NB4 (cell line): ENCODE measurements around the gene FMN2.
"Not testable (repeated sequence)": the region's sequence is repeated elsewhere in the genome, so short reads cannot be mapped to it uniquely, and the experiment has no call there.

Experiments
- DNase-seq: peaks from one replicate; pipeline ENCODE4 v3.0.0; 2010; ENCODE audit warnings: low read depth
- H3K4me3 ChIP-seq: one replicate; pipeline ENCODE4 v1.5.1; 2011; ENCODE audit warnings: mild to moderate bottlenecking, low read depth, low read length, moderate library complexity
- MYC ChIP-seq: IDR thresholded peaks from 2 replicates; pipeline ENCODE4 v1.6.1; 2011; ENCODE audit warnings: low read depth, low read length
- POLR2A ChIP-seq: IDR thresholded peaks from 2 replicates; pipeline ENCODE4 v1.6.1; 2011; ENCODE audit warnings: mild to moderate bottlenecking; ENCODE audit not compliant: insufficient read length; ENCODE audit errors: extremely low read depth
- TF ChIP-seq, protein P1 (sequence below): IDR thresholded peaks from one replicate; pipeline ENCODE4 v1.5.1; 2012; ENCODE audit warnings: low read depth, low read length
- TF ChIP-seq, protein P2 (sequence below): IDR thresholded peaks from 2 replicates; pipeline ENCODE4 v1.6.1; 2011; ENCODE audit warnings: low read depth, low read length

The FMN2 gene

DNA sequence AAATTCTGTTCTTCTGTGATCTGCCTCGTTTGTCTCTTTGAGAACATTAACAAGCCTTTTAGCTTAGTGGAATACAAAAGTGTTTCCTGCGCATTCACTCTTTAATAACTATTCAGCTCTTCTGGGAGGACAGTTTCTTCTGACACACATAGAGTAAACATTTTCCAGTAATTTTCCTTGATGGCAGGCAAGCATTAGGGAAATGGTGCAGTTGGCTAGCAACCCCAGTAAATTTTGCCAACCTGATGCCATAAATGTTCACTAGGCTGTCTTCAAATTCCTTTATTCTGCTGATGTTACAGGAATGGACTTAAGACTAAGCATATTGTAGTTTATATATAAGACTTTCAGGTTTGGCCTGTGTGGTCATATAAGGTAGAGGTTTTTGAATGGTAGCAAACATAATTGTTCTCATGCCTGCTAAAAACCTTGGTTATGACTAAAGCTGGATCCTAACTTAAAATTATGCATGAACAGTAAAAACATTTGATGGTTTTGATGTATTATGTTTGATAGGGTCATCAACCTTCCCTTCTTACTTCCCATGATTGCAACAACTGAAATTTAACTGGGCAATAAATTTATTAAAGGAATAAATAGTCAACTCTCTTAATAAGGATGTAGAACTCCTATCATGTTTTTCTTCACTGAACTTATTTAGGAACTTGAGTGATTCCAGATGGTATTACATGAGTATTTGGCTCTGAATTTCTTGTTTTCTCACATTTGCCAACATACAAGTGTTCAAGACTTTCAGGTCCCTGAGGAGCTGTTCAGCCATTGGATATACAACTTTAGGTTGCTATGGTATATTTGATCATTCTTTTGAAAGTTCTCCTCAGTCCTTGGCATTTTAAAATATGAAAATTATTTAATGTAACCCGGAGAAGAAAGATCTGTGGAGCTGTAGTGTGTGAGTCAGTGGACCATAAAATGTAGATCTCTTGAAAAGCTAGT lies 223.4 kb downstream of the FMN2 start:
- no peak for DNase-seq
- TF ChIP-seq POLR2A (no peak), MYC (no peak)
- TF ChIP-seq, protein P1, sequence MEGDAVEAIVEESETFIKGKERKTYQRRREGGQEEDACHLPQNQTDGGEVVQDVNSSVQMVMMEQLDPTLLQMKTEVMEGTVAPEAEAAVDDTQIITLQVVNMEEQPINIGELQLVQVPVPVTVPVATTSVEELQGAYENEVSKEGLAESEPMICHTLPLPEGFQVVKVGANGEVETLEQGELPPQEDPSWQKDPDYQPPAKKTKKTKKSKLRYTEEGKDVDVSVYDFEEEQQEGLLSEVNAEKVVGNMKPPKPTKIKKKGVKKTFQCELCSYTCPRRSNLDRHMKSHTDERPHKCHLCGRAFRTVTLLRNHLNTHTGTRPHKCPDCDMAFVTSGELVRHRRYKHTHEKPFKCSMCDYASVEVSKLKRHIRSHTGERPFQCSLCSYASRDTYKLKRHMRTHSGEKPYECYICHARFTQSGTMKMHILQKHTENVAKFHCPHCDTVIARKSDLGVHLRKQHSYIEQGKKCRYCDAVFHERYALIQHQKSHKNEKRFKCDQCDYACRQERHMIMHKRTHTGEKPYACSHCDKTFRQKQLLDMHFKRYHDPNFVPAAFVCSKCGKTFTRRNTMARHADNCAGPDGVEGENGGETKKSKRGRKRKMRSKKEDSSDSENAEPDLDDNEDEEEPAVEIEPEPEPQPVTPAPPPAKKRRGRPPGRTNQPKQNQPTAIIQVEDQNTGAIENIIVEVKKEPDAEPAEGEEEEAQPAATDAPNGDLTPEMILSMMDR, result no peak
- TF ChIP-seq, protein P2, sequence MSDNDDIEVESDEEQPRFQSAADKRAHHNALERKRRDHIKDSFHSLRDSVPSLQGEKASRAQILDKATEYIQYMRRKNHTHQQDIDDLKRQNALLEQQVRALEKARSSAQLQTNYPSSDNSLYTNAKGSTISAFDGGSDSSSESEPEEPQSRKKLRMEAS, result no peak

DNA sequence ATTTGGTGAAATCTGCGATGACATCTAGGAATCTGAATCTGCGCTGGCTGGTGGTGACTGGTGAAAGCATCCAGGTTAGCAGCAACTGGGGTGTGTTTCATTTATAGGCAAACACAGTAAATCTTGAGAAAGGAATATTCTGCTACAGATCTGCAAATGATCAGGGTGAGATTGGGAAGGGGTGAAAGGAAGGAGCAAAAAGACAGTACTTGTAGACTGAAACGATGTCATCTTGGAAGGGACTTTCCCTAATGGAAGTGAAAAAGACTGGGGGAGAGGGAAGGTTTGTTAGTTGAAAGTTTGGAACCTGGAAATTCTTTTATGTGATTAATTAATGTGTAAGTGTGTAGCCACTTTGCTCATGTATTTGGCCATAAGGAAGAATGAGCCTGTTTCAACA lies 228.3 kb downstream of the FMN2 start:
- TF ChIP-seq, protein P2, result no peak
- TF ChIP-seq POLR2A (no peak), MYC (no peak)
- TF ChIP-seq, protein P1, result no peak
- H3K4me3 ChIP-seq, result no peak overlapping the region
- DNase-seq, result no peak

More for the DNA sequence above, 223.4 kb downstream of the FMN2 start:
- H3K4me3 ChIP-seq, result no peak overlapping the region

DNA sequence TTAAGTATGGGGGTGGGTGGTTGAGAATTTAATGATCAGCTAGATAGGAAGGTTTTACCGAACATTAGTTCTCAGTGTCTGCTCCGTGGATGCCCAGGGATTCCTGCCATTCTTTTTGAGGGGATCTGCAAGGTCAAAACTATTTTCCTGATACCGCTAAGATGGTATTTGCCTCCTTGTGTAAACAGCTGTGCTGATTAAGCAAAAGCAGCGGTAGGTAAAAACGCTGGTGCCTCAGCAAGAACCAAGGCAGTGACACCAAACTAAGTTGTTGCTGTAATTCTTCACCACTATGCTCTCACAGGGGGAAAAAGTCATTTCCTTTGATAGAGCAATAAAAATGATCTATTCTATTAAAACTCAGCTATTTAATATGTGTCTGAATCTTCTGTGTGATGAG lies 229.0 kb downstream of the FMN2 start:
- TF ChIP-seq POLR2A (no peak), MYC (no peak)
- TF ChIP-seq, protein P2, result no peak
- TF ChIP-seq, protein P1, result no peak
- H3K4me3 ChIP-seq, result no peak overlapping the region
- DNase-seq, result no peak

DNA sequence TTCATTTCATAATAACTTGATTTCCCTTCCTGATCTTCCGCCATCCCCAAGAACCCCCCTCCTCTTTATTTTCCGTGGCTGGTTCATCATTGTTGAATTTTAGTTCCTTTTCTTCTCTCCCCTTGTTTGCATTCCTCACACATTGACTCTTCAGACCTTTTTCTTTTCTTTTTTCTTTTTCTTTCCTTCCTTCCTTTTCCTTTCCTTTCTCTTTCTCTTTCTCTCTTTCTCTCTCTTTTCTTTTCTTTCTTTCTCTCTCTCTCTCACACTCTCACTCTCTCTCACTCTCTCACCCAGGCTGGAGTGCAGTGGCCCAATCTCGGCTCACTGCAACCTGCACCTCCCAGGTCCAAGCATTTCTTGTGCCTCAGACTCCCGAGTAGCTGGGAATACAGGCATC lies 231.3 kb downstream of the FMN2 start:
- TF ChIP-seq, protein P1, result no peak
- DNase-seq, result no peak
- H3K4me3 ChIP-seq, result no peak overlapping the region

DNA sequence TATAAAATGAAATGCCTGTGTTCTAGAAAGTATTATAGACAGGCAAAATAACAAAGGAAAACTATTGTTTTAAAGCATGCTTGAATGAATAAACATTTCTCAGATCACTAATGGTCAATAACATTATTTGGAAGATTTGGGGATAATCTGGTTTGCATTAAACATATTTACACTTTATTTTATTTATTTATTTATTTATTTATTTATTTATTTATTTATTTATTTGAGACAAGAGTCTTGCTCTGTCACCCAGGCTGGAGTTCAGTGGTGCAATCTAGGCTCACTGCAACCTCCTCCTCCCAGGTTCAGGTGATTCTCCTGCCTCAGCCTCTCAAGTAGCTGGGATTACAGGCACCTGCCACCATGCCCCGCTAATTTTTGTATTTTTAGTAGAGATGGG lies 236.7 kb downstream of the FMN2 start:
- H3K4me3 ChIP-seq, DNase-seq: not testable (repeated sequence)

DNA sequence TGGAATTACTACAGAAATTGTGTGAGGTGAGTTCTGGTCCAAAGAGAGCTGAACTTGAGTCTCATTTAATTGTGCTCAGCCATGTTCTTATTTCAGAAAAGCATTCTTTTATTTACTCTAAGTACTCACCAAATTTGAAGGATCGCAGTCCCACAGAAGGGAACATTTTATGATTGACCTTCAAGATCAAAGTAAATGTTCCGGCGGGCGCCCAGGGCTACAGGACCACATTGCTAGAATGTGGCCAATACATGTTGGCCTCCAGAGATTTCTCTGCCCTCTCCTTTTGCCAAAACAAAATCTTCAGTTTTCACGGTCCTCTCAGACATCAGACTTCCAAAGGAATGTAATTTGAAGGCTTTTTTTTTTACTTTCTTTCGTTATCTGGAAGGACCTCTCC lies 237.8 kb downstream of the FMN2 start:
- TF ChIP-seq, protein P2, result no peak
- TF ChIP-seq, protein P1, result no peak
- TF ChIP-seq MYC (no peak), POLR2A (no peak)
- no peak for DNase-seq
- H3K4me3 ChIP-seq, result no peak overlapping the region
